ENCODE results near the gene MYO1E.

MYO1E gene

GRCh38 chr15:59268168-59268851 is 104.4 kb downstream of the MYO1E start:
- no peak for DNase-seq (ENCODE audit: low read depth)
- no peak for TF ChIP-seq CTCF (conservative IDR thresholded peaks at IDR 0.05; ENCODE audit: low read depth, low read length)
- H3K4me3 ChIP-seq (ENCODE audit: low read depth, low read length) = no peak overlapping the region

GRCh38 chr15:59266028-59266427 is 106.6 kb downstream of the MYO1E start:
- no peak for DNase-seq (ENCODE audit: low read depth)
- H3K4me3 ChIP-seq (ENCODE audit: low read depth, low read length) = no peak overlapping the region
- TF ChIP-seq CTCF (conservative IDR thresholded peaks at IDR 0.05; ENCODE audit: low read depth, low read length) = no peak

GRCh38 chr15:59262316-59262715 is 110.4 kb downstream of the MYO1E start:
- DNase-seq (ENCODE audit: low read depth) = no peak
- TF ChIP-seq CTCF (conservative IDR thresholded peaks at IDR 0.05; ENCODE audit: low read depth, low read length) = no peak
- H3K4me3 ChIP-seq (ENCODE audit: low read depth, low read length) = no peak overlapping the region

- TF ChIP-seq CTCF (conservative IDR thresholded peaks at IDR 0.05; ENCODE audit: low read depth, low read length) = no peak
- DNase-seq (ENCODE audit: low read depth) = no peak
- H3K4me3 ChIP-seq (ENCODE audit: low read depth, low read length) = no peak overlapping the region
Observed at GRCh38 chr15:59260090-59260489, 112.6 kb downstream of the MYO1E start.

GRCh38 chr15:59259137-59259943 is 113.3 kb downstream of the MYO1E start:
- H3K4me3 ChIP-seq (ENCODE audit: low read depth, low read length) = no peak overlapping the region
- DNase-seq (ENCODE audit: low read depth) = no peak
- TF ChIP-seq CTCF (conservative IDR thresholded peaks at IDR 0.05; ENCODE audit: low read depth, low read length) = no peak

GRCh38 chr15:59258317-59258716 is 114.4 kb downstream of the MYO1E start:
- no peak for DNase-seq (ENCODE audit: low read depth)
- H3K4me3 ChIP-seq (ENCODE audit: low read depth, low read length) = no peak overlapping the region
- no peak for TF ChIP-seq CTCF (conservative IDR thresholded peaks at IDR 0.05; ENCODE audit: low read depth, low read length)

Data from choroid plexus epithelial cell (primary cell).